Stimulated activated effector memory CD8-positive, alpha-beta T cell treated with anti-CD3 and anti-CD28 coated beads, Interleukin-12 subunit alpha, Interleukin-12 subunit beta, amount 100 ng/mL, for 72 hours (primary cell): ENCODE data around the gene NCAPH2.
"Not testable (repeated sequence)": the region's sequence is repeated elsewhere in the genome, so short reads cannot be mapped to it uniquely, and the experiment has no call there.

ENCODE experiments used
- ATAC-seq: fragments of 150-1000 bp; cut with Tn5 transposase; 2 replicates; pipeline ENCODE4 v1.10.0; 2021
- DNase-seq, 2 donors: peaks; one replicate each; pipeline ENCODE4 v3.0.0; 2021 to 2022; ENCODE audit warnings: low spot score in 2 of 2
- H3K27ac Mint-ChIP-seq: one replicate; pipeline ENCODE4 v1.8.0; 2022; ENCODE audit warnings: mild to moderate bottlenecking, mixed read lengths
- H3K36me3 Mint-ChIP-seq: one replicate; pipeline ENCODE4 v1.8.0; 2022; ENCODE audit warnings: mild to moderate bottlenecking, mixed read lengths
- H3K4me1 Mint-ChIP-seq: one replicate; pipeline ENCODE4 v1.8.0; 2022; ENCODE audit warnings: mixed read lengths
- H3K4me3 Mint-ChIP-seq: one replicate; pipeline ENCODE4 v1.8.0; 2022; ENCODE audit warnings: mild to moderate bottlenecking, mixed read lengths
- H3K9me3 Mint-ChIP-seq: one replicate; pipeline ENCODE4 v1.8.0; 2022; ENCODE audit warnings: mixed read lengths

Gene NCAPH2

DNA sequence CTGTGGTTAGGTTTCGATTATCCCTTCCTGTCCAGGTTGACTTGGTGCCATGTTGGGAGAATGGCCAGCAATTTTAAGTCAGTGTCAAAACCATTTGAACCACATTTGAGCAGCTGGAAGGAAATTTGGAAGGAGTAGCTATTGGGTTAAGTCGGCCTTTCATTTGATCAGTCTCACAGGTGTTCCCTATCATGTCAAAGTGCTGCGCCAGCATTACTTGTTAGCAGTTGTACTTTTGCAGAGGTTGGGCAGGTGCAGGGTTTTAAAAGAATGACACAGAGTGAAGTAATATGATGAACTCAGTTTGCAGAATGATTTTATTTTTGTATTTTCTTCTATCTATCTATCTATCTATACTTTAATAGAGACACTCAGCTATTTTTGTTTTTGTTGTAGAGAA, 28.2 kb downstream of the NCAPH2 start:
- peaks cover 16% of the 10 kb centered on the region for H3K36me3 Mint-ChIP-seq
- no peak overlapping the region for H3K4me3 Mint-ChIP-seq
- DNase-seq (no peak), ATAC-seq (no peak)
- H3K27ac Mint-ChIP-seq, result no peak overlapping the region
- H3K9me3 Mint-ChIP-seq, result no peaks in the 10 kb centered on the region
- H3K4me1 Mint-ChIP-seq, result peaks cover 45% of the 10 kb centered on the region

DNA sequence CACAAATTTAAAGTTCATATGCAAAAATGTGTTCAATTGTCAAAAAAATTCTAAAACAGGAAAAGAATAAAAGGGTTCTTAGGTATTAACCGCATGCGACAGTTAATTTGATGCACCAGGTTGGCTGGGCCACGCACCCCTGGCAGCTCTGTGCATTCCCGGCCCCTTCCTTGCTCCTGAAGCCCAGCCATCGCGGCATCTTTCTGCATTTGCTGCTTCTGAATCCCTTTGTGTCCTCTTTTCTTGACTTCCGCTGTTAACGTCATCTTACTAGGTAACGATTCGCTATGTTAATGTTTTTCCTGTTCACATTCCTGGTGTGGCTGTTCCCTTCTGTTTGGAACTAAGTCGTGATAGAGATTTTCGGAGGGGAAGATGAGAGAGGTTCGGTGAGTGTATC, 29.7 kb downstream of the NCAPH2 start:
- H3K36me3 Mint-ChIP-seq, result peaks cover 20% of the 10 kb centered on the region
- ATAC-seq (no peak), DNase-seq (no peak)
- peaks cover 56% of the 10 kb centered on the region for H3K4me1 Mint-ChIP-seq
- H3K4me3 Mint-ChIP-seq, result peak overlapping the region; percentile 76
- H3K9me3 Mint-ChIP-seq, result no peaks in the 10 kb centered on the region
- H3K27ac Mint-ChIP-seq, result peak overlapping the region; percentile 89

DNA sequence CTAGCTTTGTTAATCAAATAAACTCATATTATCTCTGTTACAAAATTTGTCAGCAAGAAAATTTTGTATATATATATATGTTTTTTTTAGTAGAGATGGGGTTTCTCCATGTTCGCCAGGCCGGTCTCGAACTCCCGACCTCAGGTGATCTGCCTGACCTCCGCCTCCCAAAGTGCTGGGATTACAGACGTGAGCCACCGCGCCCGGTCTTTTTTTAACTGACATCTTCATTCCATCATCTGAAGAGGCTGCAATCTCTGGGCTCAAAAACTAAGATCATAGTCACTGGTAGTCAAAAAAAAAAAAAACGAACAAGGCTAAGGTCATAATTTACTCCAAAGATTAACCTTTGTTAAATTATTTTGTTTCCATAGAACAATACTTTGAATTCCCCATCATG, 32.4 kb downstream of the NCAPH2 start:
- no peak for DNase-seq

DNA sequence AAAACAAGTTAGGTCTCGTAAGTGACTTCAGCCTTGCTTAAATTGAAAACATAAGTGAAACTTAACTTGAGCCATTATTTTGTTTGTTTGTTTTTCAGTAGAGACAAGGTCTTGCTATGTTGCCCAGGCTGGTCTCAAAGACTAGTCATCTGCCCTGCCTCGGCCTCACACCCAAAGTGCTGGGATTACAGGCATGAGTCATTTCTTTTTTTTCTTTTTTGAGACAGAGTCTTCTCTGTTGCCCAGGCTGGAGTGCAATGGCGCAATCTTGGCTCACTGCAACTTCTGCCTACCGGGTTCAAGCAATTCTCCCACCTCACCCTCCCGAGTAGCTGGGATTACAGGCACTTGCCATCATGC, 33.6 kb downstream of the NCAPH2 start:
- ATAC-seq (peak; percentile 60), DNase-seq (peak in 1 of 2 donors; percentile 75)
- H3K9me3 Mint-ChIP-seq, result not testable (repeated sequence)
- Mint-ChIP-seq H3K4me3 (peak overlapping the region; percentile 76), H3K4me1 (peaks cover 74% of the 10 kb centered on the region), H3K27ac (peak overlapping the region; percentile 89), H3K36me3 (peaks cover 29% of the 10 kb centered on the region)

More for the DNA sequence above, 32.4 kb downstream of the NCAPH2 start:
- peak overlapping the region; percentile 76 for H3K4me3 Mint-ChIP-seq
- peaks cover 25% of the 10 kb centered on the region for H3K36me3 Mint-ChIP-seq
- no peaks in the 10 kb centered on the region for H3K9me3 Mint-ChIP-seq
- H3K4me1 Mint-ChIP-seq, result peaks cover 65% of the 10 kb centered on the region
- ATAC-seq, result no peak
- peak overlapping the region; percentile 89 for H3K27ac Mint-ChIP-seq

DNA sequence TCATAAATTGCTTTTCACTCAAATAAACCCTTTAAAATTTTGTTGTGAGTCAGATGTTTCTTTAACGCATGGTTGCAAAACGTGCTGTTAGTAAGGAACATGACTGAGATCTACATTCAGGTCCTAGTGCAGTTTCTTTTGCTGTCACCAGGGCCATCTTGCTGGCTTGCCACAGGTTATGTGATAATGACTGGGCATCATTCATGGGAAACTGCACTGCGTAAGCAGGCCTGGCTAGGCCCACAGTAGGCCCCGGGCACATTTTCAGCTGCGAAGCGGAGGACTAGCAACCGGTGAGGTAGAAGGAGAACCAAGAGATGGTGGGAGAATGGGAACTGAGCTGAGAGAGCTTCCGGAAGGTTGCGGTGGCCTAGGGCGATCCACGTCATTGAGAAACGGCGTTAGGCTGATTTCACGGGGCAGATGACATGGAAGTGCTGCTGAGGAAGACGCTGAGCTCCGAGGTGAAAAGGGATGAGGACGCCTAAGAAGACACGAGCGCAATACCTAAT, 34.4 kb downstream of the NCAPH2 start:
- ATAC-seq (peak; percentile 64), DNase-seq (peak in 1 of 2 donors; percentile 78)
- H3K4me3 Mint-ChIP-seq, result peak overlapping the region; percentile 76
- H3K27ac Mint-ChIP-seq, result peak overlapping the region; percentile 89
- no peaks in the 10 kb centered on the region for H3K9me3 Mint-ChIP-seq
- H3K36me3 Mint-ChIP-seq, result peaks cover 29% of the 10 kb centered on the region
- peaks cover 74% of the 10 kb centered on the region for H3K4me1 Mint-ChIP-seq

DNA sequence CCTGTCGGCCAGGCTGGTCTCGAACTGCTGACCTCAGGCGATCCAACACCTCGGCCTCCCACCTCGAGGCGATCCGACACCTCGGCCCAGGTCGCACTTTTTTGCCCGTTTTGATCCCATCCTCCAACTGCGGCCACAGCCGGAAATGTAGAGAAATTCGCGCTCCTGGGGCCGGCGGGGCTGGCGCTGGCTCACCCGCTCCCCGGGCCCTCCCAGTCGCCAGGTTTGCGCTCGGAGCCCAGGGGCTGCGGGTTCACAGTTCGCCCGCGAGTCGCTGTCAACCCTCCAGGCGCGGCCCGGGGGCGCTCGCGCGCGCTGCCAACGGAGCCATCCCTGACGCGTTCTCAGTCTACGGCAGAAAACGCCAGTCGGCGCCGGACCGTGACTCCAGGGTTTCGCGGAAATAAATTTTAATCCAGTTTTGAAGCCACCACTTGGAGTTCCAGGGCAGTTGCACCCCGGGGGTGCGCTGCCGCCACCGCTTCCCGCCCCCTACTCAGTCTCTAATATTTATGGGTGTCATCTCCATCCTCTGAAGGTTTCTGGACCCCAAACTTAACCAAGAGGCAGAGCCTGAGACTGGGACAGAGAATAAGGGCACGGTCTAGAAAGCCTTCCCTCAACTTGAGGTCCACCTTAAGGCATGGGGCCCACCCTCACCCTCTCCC, 36.2 kb downstream of the NCAPH2 start:
- no peaks in the 10 kb centered on the region for H3K9me3 Mint-ChIP-seq
- DNase-seq (peak; percentile 79 to 89), ATAC-seq (peak; percentile 63)
- peak overlapping the region; percentile 85 for H3K27ac Mint-ChIP-seq
- peaks cover 60% of the 10 kb centered on the region for H3K4me1 Mint-ChIP-seq
- peak overlapping the region; percentile 64 for H3K4me3 Mint-ChIP-seq
- peaks cover 22% of the 10 kb centered on the region for H3K36me3 Mint-ChIP-seq

DNA sequence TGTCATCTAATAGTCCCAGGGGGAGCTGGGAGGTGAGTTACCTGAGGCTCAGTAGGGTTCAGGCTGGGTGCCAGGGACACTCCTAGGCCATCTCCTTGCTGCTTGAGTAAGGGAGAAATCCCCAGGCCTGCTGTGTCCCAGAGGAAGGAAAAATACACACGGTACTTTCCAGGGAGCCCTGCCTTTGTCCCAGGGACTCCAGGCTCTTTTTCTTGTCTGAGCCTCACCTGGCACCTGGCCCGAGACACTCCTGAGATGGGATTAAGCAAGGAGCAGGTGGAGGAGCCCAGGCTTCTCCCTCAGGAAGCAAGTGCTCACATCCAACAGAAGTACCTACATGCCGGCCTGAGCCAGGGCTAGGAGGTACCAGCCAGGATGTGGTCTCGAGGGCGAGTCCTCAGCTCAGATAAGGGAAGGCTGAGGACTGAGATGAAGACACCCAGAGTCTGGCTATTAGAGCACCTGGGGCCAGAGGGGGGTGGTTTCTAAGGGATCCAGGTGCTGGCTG, 36.8 kb downstream of the NCAPH2 start:
- Mint-ChIP-seq H3K27ac (peak overlapping the region; percentile 85), H3K4me1 (peaks cover 56% of the 10 kb centered on the region), H3K4me3 (peak overlapping the region; percentile 64), H3K9me3 (no peaks in the 10 kb centered on the region), H3K36me3 (peaks cover 16% of the 10 kb centered on the region)
- DNase-seq (no peak), ATAC-seq (peak; percentile 11)

DNA sequence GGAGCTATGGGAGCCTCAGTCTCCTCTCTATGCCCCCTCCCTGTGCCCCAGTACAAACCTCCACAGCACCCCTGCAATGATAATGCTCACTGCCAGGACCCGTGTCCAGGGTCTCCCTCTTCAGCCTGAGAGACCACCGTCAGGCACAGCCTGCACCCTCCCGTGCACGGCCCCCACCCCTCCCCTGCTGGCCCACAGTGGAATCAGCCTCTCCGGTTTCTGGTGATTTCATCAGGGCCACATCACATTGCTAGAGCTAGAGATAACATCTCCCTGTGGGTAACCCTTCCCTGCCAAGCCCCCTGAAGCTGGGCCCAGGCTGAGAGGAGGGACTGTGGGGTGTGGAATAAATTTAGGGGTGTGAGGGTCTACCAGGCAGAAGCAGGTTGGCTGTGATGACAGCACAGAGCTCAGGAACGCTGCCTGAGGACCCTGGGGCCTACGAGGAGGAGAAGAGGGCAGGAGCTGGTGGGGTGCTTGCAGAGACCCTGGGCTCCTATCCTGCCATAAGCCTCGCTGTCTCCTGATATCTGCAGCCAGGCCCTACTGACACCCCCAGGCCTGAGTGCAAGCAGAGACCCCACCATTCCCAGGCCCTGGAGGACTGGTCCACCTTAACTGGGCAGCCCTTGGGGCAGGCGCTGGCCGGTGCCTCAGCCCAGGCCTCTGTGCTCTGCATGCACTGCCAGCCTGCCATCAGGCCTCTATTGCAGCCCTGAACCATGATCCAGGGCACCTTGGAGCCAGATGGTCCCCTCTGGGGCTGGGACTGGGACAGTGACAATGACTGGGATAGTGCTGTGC, 37.7 kb downstream of the NCAPH2 start, which contains the start of gene KLHDC7B:
Gene KLHDC7B (plus strand): TSS at position 378 of the 804 bp plus-strand sequence. CDS start 345 bp downstream, at position 723.
- H3K9me3 Mint-ChIP-seq, result no peaks in the 10 kb centered on the region
- ATAC-seq (peak; percentile 5), DNase-seq (no peak)
- H3K4me3 Mint-ChIP-seq, result peak within 1 kb of the TSS; percentile 64
- H3K4me1 Mint-ChIP-seq, result peaks cover 57% of the 10 kb centered on the region
- peaks cover 15% of the 10 kb centered on the region for H3K36me3 Mint-ChIP-seq
- H3K27ac Mint-ChIP-seq, result peak within 1 kb of the TSS; percentile 85

DNA sequence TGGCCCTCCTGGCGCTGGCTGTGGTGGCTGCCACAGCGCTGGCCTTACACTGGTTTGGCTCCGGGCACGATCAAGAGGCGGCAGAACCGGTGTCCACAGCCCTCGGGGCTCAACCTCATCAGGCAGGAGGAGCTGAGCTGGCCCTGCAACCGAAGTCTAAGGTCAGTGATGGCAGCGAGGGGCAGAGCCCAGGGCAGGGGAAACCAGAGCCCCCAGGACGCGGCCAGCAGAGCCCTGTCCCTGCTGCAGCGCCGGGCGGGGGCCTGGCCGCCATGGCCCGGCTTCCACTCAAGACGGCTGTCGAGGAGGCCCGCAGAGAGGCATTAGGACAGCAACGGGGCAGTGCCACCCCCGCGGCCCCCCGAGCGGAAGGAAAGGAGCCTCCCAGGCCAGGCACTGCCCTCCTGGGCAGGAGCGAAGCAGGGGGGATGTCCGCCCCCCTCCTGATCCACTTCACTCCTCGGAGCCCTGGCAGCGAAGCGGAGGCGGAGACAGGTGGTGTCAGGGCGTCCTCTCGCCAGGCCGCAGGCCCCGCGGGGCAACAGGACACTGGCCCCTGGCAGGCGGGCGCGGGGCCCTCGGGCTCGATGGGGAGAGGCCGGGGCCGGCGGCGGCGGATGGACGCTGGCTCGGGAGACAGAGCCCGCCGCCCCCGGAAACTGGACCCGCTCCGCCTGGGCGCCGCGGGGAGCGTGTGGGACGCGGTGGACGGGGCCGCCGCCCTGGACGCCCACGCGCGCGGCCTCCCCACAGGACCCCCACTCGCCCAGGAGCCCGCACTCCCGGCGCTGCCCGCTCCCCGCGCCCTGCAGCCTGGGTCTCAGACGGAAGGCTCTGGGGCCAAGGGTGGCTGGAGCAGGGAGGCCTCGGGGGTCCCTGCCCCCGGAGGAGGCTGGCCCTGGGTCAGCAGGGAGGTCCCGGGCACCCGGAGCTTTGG, 38.6 kb downstream of the NCAPH2 start:
- peaks cover 50% of the 10 kb centered on the region for H3K4me1 Mint-ChIP-seq
- peak overlapping the region; percentile 64 for H3K4me3 Mint-ChIP-seq
- H3K27ac Mint-ChIP-seq, result peak overlapping the region; percentile 85

DNA sequence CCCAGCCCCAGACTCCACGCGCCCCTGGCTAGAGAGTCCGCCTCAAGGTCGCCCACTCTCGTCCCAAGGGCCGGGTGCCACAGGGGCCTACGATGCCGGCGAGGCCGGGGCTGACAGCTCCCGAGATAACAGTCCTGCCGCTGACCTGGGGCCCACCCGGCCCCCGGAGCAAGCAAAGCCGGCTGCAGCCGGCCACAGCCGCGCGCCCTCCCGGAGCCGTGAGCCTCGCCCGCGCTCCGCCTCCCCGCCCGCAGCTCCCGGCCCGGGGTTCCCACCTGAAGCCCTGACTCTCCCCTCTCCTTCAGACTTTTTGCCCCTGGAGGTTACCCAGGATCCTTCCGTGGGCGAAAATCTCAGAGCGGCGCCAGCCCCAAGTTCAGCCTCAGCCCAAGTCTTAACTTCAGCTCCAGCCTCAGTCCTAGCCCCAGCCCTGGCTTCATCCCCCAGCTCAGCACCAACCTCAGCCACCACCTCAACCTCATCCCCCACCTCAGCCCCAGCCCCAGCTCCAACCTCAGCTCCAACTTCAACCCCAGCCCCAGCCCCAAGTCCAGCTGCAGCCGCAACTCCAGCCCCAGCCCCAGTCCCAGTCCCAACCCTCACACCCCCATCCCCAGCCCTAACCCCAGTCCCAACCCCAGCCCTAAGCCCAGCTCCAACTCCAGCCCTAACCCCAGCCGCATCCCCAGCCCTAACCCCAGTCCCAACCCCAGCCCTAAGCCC, 39.4 kb downstream of the NCAPH2 start:
- Mint-ChIP-seq H3K27ac (peak overlapping the region; percentile 79), H3K9me3 (no peaks in the 10 kb centered on the region), H3K4me1 (peaks cover 42% of the 10 kb centered on the region), H3K36me3 (peaks cover 12% of the 10 kb centered on the region), H3K4me3 (peak overlapping the region; percentile 72)
- ATAC-seq (no peak), DNase-seq (no peak)

More for the DNA sequence above, 38.6 kb downstream of the NCAPH2 start:
- no peak for ATAC-seq
- no peak for DNase-seq
- H3K9me3 Mint-ChIP-seq, result no peaks in the 10 kb centered on the region
- H3K36me3 Mint-ChIP-seq, result peaks cover 15% of the 10 kb centered on the region

DNA sequence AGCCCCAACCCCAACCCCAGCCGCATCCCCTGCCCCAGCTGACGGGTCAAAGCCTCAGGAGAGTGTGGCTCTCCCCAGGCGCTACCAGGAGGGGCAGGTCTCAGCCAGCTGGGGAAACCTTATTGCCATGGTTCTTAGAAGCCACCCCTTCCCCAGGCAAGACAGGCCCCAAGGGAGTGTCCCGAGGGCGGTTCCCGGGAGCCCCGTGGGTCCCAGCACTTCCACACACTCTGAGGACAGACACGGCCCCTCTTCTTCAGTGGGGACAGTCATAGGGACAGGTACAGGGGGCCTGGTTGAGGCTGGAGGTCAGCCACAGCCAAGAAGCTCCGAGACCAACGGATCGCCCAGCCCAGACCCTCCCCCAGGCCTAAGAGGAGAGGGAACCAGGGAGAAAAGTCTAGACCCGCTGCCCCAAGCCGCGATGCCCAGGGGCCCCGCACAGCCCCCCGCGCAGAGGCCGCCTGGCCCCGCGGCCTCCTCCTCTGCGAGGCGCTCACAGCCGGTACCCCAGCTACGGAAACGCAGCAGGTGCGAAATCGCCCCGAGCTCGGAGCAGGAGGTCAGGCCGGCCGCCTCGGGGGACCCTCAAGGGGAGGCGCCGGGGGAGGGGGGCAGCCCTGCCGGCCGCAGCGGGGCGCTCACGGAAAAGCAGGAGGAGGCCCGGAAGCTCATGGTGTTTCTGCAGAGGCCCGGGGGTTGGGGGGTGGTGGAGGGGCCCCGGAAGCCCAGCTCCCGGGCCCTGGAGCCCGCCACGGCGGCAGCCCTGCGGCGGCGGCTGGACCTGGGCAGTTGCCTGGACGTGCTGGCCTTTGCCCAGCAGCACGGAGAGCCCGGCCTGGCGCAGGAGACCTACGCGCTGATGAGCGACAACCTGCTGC, 40.3 kb downstream of the NCAPH2 start:
- Mint-ChIP-seq H3K4me1 (peaks cover 38% of the 10 kb centered on the region), H3K9me3 (no peaks in the 10 kb centered on the region), H3K4me3 (peak overlapping the region; percentile 72), H3K27ac (peak overlapping the region; percentile 79), H3K36me3 (peaks cover 9% of the 10 kb centered on the region)
- DNase-seq (peak in 1 of 2 donors; percentile 76), ATAC-seq (peak; percentile 60)

DNA sequence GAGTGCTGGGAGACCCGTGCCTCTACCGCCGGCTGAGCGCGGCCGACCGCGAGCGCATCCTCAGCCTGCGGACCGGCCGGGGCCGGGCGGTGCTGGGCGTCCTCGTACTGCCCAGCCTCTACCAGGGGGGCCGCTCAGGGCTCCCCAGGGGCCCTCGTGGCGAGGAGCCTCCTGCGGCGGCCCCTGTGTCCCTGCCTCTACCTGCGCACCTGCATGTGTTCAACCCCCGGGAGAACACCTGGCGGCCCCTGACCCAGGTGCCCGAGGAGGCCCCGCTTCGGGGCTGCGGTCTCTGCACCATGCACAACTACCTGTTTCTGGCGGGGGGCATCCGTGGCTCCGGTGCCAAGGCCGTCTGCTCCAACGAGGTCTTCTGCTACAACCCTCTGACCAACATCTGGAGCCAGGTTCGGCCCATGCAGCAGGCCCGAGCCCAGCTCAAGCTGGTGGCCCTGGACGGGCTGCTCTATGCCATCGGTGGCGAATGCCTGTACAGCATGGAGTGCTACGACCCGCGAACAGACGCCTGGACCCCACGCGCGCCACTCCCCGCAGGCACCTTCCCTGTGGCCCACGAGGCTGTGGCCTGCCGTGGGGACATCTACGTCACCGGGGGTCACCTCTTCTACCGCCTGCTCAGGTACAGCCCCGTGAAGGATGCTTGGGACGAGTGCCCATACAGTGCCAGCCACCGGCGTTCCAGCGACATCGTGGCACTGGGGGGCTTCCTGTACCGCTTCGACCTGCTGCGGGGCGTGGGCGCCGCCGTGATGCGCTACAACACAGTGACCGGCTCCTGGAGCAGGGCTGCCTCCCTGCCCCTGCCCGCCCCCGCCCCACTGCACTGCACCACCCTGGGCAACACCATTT, 41.1 kb downstream of the NCAPH2 start:
- ATAC-seq, result peak; percentile 32
- H3K36me3 Mint-ChIP-seq, result peaks cover 9% of the 10 kb centered on the region
- peak overlapping the region; percentile 72 for H3K4me3 Mint-ChIP-seq
- no peaks in the 10 kb centered on the region for H3K9me3 Mint-ChIP-seq
- peak overlapping the region; percentile 92 for H3K27ac Mint-ChIP-seq
- peaks cover 35% of the 10 kb centered on the region for H3K4me1 Mint-ChIP-seq
- DNase-seq, result no peak

DNA sequence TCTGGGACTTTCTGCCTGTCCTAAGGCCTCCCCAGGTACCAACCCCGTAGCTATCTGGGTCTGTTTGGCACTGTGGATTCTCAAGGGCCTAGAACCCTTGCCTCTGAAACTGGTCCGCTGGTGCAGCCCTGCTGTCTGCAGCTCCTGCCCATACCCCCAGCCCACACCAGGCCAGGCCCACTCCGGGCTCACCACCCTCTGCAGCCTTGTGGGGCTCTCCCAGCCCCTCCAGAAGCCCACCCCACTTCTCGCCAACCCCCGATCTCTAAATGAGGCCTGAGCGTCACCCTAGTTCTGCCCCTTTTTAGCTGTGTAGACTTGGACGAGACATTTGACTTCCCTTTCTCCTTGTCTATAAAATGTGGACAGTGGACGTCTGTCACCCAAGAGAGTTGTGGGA, 42.4 kb downstream of the NCAPH2 start:
- Mint-ChIP-seq H3K4me1 (peaks cover 22% of the 10 kb centered on the region), H3K9me3 (no peaks in the 10 kb centered on the region), H3K4me3 (peak overlapping the region; percentile 72), H3K36me3 (peaks cover 4% of the 10 kb centered on the region), H3K27ac (peak overlapping the region; percentile 92)
- DNase-seq (no peak), ATAC-seq (no peak)
